ENCODE measurements around the gene TNRC6C.

The TNRC6C gene

GRCh38 chr17:78041386-78042179 lies 83.1 kb downstream of the TNRC6C start:
- H3K9me3 ChIP-seq (ENCODE audit: control insufficient read depth, low read length): no peaks in the 10 kb centered on the region
- no peaks in the 10 kb centered on the region for H3K36me3 ChIP-seq (ENCODE audit: control insufficient read depth, insufficient read depth, low read length)
- H3K4me1 ChIP-seq (ENCODE audit: control insufficient read depth, insufficient read depth, low read length): no peaks in the 10 kb centered on the region
- H3K4me3 ChIP-seq (ENCODE audit: insufficient read depth, low read depth, low read length): no peak overlapping the region
- H3K27me3 ChIP-seq (ENCODE audit: control insufficient read depth, insufficient read depth, low read length, poor library complexity, severe bottlenecking): no peaks in the 10 kb centered on the region
- peak overlapping the region; percentile 10 for H3K27ac ChIP-seq (ENCODE audit: insufficient read depth, low read depth, low read length, poor library complexity, severe bottlenecking)
- 98% methylated on average over 5 of the region's 6 CpGs for WGBS, 2 experiments

- H3K9me3 ChIP-seq (ENCODE audit: control insufficient read depth, low read length): no peaks in the 10 kb centered on the region
- H3K36me3 ChIP-seq (ENCODE audit: control insufficient read depth, insufficient read depth, low read length): no peaks in the 10 kb centered on the region
- H3K27me3 ChIP-seq (ENCODE audit: control insufficient read depth, insufficient read depth, low read length, poor library complexity, severe bottlenecking): no peaks in the 10 kb centered on the region
- no peak overlapping the region for H3K4me3 ChIP-seq (ENCODE audit: insufficient read depth, low read depth, low read length)
- WGBS, 2 experiments: 98% methylated on average over 5 of the region's 5 CpGs
- no peak overlapping the region for H3K27ac ChIP-seq (ENCODE audit: insufficient read depth, low read depth, low read length, poor library complexity, severe bottlenecking)
- H3K4me1 ChIP-seq (ENCODE audit: control insufficient read depth, insufficient read depth, low read length): no peaks in the 10 kb centered on the region
Observed at GRCh38 chr17:78042542-78042941, 84.0 kb downstream of the TNRC6C start.

- Histone ChIP-seq H3K4me3 (ENCODE audit: insufficient read depth, low read depth, low read length) (no peak overlapping the region), H3K27ac (ENCODE audit: insufficient read depth, low read depth, low read length, poor library complexity, severe bottlenecking) (no peak overlapping the region), H3K36me3 (ENCODE audit: control insufficient read depth, insufficient read depth, low read length) (no peaks in the 10 kb centered on the region), H3K4me1 (ENCODE audit: control insufficient read depth, insufficient read depth, low read length) (no peaks in the 10 kb centered on the region), H3K27me3 (ENCODE audit: control insufficient read depth, insufficient read depth, low read length, poor library complexity, severe bottlenecking) (no peaks in the 10 kb centered on the region), H3K9me3 (ENCODE audit: control insufficient read depth, low read length) (no peaks in the 10 kb centered on the region)
- 88 to 100% methylated on average over 1 of the region's 1 CpG for WGBS, 2 experiments
Observed at GRCh38 chr17:78043031-78043430, 84.5 kb downstream of the TNRC6C start.

GRCh38 chr17:78044280-78044835 lies 85.9 kb downstream of the TNRC6C start:
- Histone ChIP-seq H3K27me3 (ENCODE audit: control insufficient read depth, insufficient read depth, low read length, poor library complexity, severe bottlenecking) (no peaks in the 10 kb centered on the region), H3K36me3 (ENCODE audit: control insufficient read depth, insufficient read depth, low read length) (peaks cover 7% of the 10 kb centered on the region), H3K4me1 (ENCODE audit: control insufficient read depth, insufficient read depth, low read length) (no peaks in the 10 kb centered on the region), H3K4me3 (ENCODE audit: insufficient read depth, low read depth, low read length) (no peak overlapping the region), H3K9me3 (ENCODE audit: control insufficient read depth, low read length) (no peaks in the 10 kb centered on the region), H3K27ac (ENCODE audit: insufficient read depth, low read depth, low read length, poor library complexity, severe bottlenecking) (no peak overlapping the region)
- 96 to 97% methylated on average over 3 of the region's 3 CpGs for WGBS, 2 experiments

- H3K9me3 ChIP-seq (ENCODE audit: control insufficient read depth, low read length): no peaks in the 10 kb centered on the region
- no peaks in the 10 kb centered on the region for H3K27me3 ChIP-seq (ENCODE audit: control insufficient read depth, insufficient read depth, low read length, poor library complexity, severe bottlenecking)
- no peak overlapping the region for H3K27ac ChIP-seq (ENCODE audit: insufficient read depth, low read depth, low read length, poor library complexity, severe bottlenecking)
- H3K4me1 ChIP-seq (ENCODE audit: control insufficient read depth, insufficient read depth, low read length): no peaks in the 10 kb centered on the region
- H3K4me3 ChIP-seq (ENCODE audit: insufficient read depth, low read depth, low read length): no peak overlapping the region
- H3K36me3 ChIP-seq (ENCODE audit: control insufficient read depth, insufficient read depth, low read length): peaks cover 17% of the 10 kb centered on the region
- 94% methylated on average over 5 of the region's 5 CpGs for WGBS, 2 experiments
Observed at GRCh38 chr17:78045316-78045715, 86.8 kb downstream of the TNRC6C start.

- no peaks in the 10 kb centered on the region for H3K4me1 ChIP-seq (ENCODE audit: control insufficient read depth, insufficient read depth, low read length)
- peaks cover 30% of the 10 kb centered on the region for H3K36me3 ChIP-seq (ENCODE audit: control insufficient read depth, insufficient read depth, low read length)
- WGBS, 2 experiments: 89% methylated on average over 2 of the region's 2 CpGs
- H3K27me3 ChIP-seq (ENCODE audit: control insufficient read depth, insufficient read depth, low read length, poor library complexity, severe bottlenecking): no peaks in the 10 kb centered on the region
- no peak overlapping the region for H3K4me3 ChIP-seq (ENCODE audit: insufficient read depth, low read depth, low read length)
- no peaks in the 10 kb centered on the region for H3K9me3 ChIP-seq (ENCODE audit: control insufficient read depth, low read length)
- no peak overlapping the region for H3K27ac ChIP-seq (ENCODE audit: insufficient read depth, low read depth, low read length, poor library complexity, severe bottlenecking)
Observed at GRCh38 chr17:78046923-78047322, 88.4 kb downstream of the TNRC6C start.

- Histone ChIP-seq H3K27ac (ENCODE audit: insufficient read depth, low read depth, low read length, poor library complexity, severe bottlenecking) (no peak overlapping the region), H3K36me3 (ENCODE audit: control insufficient read depth, insufficient read depth, low read length) (peaks cover 34% of the 10 kb centered on the region), H3K27me3 (ENCODE audit: control insufficient read depth, insufficient read depth, low read length, poor library complexity, severe bottlenecking) (no peaks in the 10 kb centered on the region), H3K4me1 (ENCODE audit: control insufficient read depth, insufficient read depth, low read length) (no peaks in the 10 kb centered on the region), H3K9me3 (ENCODE audit: control insufficient read depth, low read length) (no peaks in the 10 kb centered on the region), H3K4me3 (ENCODE audit: insufficient read depth, low read depth, low read length) (no peak overlapping the region)
- WGBS, 2 experiments: 92 to 96% methylated on average over 10 of the region's 10 CpGs
Observed at GRCh38 chr17:78048346-78049292, 90.1 kb downstream of the TNRC6C start.

- Histone ChIP-seq H3K4me1 (ENCODE audit: control insufficient read depth, insufficient read depth, low read length) (no peaks in the 10 kb centered on the region), H3K27ac (ENCODE audit: insufficient read depth, low read depth, low read length, poor library complexity, severe bottlenecking) (no peak overlapping the region), H3K4me3 (ENCODE audit: insufficient read depth, low read depth, low read length) (no peak overlapping the region), H3K27me3 (ENCODE audit: control insufficient read depth, insufficient read depth, low read length, poor library complexity, severe bottlenecking) (no peaks in the 10 kb centered on the region), H3K9me3 (ENCODE audit: control insufficient read depth, low read length) (no peaks in the 10 kb centered on the region), H3K36me3 (ENCODE audit: control insufficient read depth, insufficient read depth, low read length) (peaks cover 44% of the 10 kb centered on the region)
- 92 to 94% methylated on average over 2 of the region's 2 CpGs for WGBS, 2 experiments
Observed at GRCh38 chr17:78049609-78050008, 91.1 kb downstream of the TNRC6C start.

- no peak overlapping the region for H3K4me3 ChIP-seq (ENCODE audit: insufficient read depth, low read depth, low read length)
- no peaks in the 10 kb centered on the region for H3K4me1 ChIP-seq (ENCODE audit: control insufficient read depth, insufficient read depth, low read length)
- 97% methylated on average over 14 to 17 of the region's 19 CpGs for WGBS, 2 experiments
- H3K9me3 ChIP-seq (ENCODE audit: control insufficient read depth, low read length): no peaks in the 10 kb centered on the region
- peaks cover 49% of the 10 kb centered on the region for H3K36me3 ChIP-seq (ENCODE audit: control insufficient read depth, insufficient read depth, low read length)
- no peak overlapping the region for H3K27ac ChIP-seq (ENCODE audit: insufficient read depth, low read depth, low read length, poor library complexity, severe bottlenecking)
- H3K27me3 ChIP-seq (ENCODE audit: control insufficient read depth, insufficient read depth, low read length, poor library complexity, severe bottlenecking): no peaks in the 10 kb centered on the region
Observed at GRCh38 chr17:78051186-78051972, 92.9 kb downstream of the TNRC6C start.
